B cell (primary cell): ENCODE measurements around the gene CACNB4. TPM values are rescaled to one million over a fixed set of nuclear protein-coding genes. Genes with fewer than 3 reads are reported as not detected.

Experiments used
- ATAC-seq: fragments of 200-7000 bp; cut with Tn5 transposase; one replicate; pipeline ENCODE4 v1.10.0; 2021; ENCODE audit warnings: low read depth, mild to moderate bottlenecking, moderate number of reproducible peaks, moderate library complexity
- CTCF ChIA-PET: fragments of 350-600 bp; sonication (Branson Sonifier 250); formaldehyde crosslinking; loops from one replicate; lab custom pipeline; 2021; ENCODE audit warnings: antibody characterized with exemption, inconsistent platforms; lab: Charles Lee
- POLR2A ChIA-PET: fragments of 350-600 bp; sonication (Branson Sonifier 250); formaldehyde crosslinking; loops from one replicate; lab custom pipeline; 2021; ENCODE audit warnings: antibody characterized with exemption; lab: Charles Lee
- DNase-seq: peaks from one replicate; pipeline ENCODE4 v3.0.0; 2013
- H2AFZ ChIP-seq: 2 replicates; pipeline ENCODE4 v1.6.1; 2012; ENCODE audit warnings: mild to moderate bottlenecking, low read depth, low read length; ENCODE audit not compliant: insufficient read depth, poor library complexity, severe bottlenecking
- H3K27ac ChIP-seq, 2 donors: 1 replicate in 1 of 2; 2 replicates in 1 of 2; pipeline ENCODE4 v1.5.1; 2012 to 2013; ENCODE audit warnings: low read length in 2 of 2, mild to moderate bottlenecking in 2 of 2, moderate library complexity in 1 of 2
- H3K27me3 ChIP-seq, 4 experiments: fragments of 200-600 bp in 1 of 4; sonication (generic) in 1 of 4; replicated peaks in 1 of 4; 1 replicate in 2 of 4; 2 replicates in 2 of 4; pipeline versions ENCODE4 v1.6.1 to v1.7.0; 2013 to 2016; ENCODE audit warnings: low read length in 3 of 4, mild to moderate bottlenecking in 2 of 4, mixed read lengths in 1 of 4, moderate library complexity in 1 of 4; ENCODE audit not compliant: insufficient read depth in 4 of 4, control insufficient read depth in 3 of 4; ENCODE audit errors: control extremely low read depth in 1 of 4
- H3K36me3 ChIP-seq, 2 experiments: replicated peaks in 1 of 2; 1 replicate in 1 of 2; 2 replicates in 1 of 2; pipeline versions ENCODE4 v1.6.1 to v1.7.1; 2013; ENCODE audit warnings: low read length in 1 of 2; ENCODE audit not compliant: insufficient read depth in 2 of 2, control insufficient read depth in 1 of 2; ENCODE audit errors: control extremely low read depth in 1 of 2, extremely low read depth in 1 of 2
- H3K4me1 ChIP-seq, 2 donors: fragments of 200-600 bp in 1 of 2; sonication (generic) in 1 of 2; 1 replicate in 1 of 2; 2 replicates in 1 of 2; pipeline versions ENCODE4 v1.5.1 to v1.6.1; 2013 to 2017; ENCODE audit warnings: low read length in 2 of 2; ENCODE audit not compliant: control insufficient read depth in 2 of 2, insufficient read depth in 2 of 2
- H3K4me2 ChIP-seq: replicated peaks from 2 replicates; pipeline ENCODE3; 2012; ENCODE audit warnings: mild to moderate bottlenecking, low read depth, low read length; ENCODE audit not compliant: poor library complexity, severe bottlenecking
- H3K4me3 ChIP-seq, 5 experiments: fragments of 200-600 bp in 1 of 5; sonication (generic) in 1 of 5; 1 replicate in 3 of 5; 2 replicates in 2 of 5; pipeline versions ENCODE4 v1.5.1 to v1.7.0; 2011 to 2016; ENCODE audit warnings: low read length in 4 of 5, mild to moderate bottlenecking in 4 of 5, low read depth in 2 of 5, control low read depth in 1 of 5, moderate library complexity in 1 of 5; ENCODE audit not compliant: insufficient read depth in 1 of 5; ENCODE audit errors: control extremely low read depth in 1 of 5, extremely low read depth in 1 of 5
- H3K79me2 ChIP-seq: fragments of 200-600 bp; sonication (generic); one replicate; pipeline ENCODE4 v1.6.0; 2016; ENCODE audit warnings: low read length; ENCODE audit not compliant: control insufficient read depth, insufficient read depth
- H3K9ac ChIP-seq: fragments of 200-600 bp; sonication (generic); 2 replicates; pipeline ENCODE4 v1.6.1; 2017; ENCODE audit warnings: mild to moderate bottlenecking, low read length, moderate library complexity
- H3K9me3 ChIP-seq, 3 donors: one replicate each; pipeline versions ENCODE4 v1.6.1 to v1.7.1; 2013; ENCODE audit warnings: low read length in 2 of 3; ENCODE audit not compliant: control insufficient read depth in 2 of 3, insufficient read depth in 1 of 3; ENCODE audit errors: control extremely low read depth in 1 of 3
- H4K20me1 ChIP-seq: 2 replicates; pipeline ENCODE4 v1.6.0; 2012; ENCODE audit warnings: mild to moderate bottlenecking, low read length; ENCODE audit not compliant: insufficient read depth, control insufficient read depth, poor library complexity, severe bottlenecking
- H3K27ac Mint-ChIP-seq: one replicate; pipeline ENCODE4 v1.8.0; 2021; ENCODE audit warnings: mixed read lengths
- H3K27me3 Mint-ChIP-seq: one replicate; pipeline ENCODE4 v1.8.0; 2021; ENCODE audit warnings: mixed read lengths
- H3K4me1 Mint-ChIP-seq: one replicate; pipeline ENCODE4 v1.8.0; 2021; ENCODE audit warnings: mixed read lengths
- H3K4me3 Mint-ChIP-seq: one replicate; pipeline ENCODE4 v1.8.0; 2021; ENCODE audit warnings: mixed read lengths
- H3K9me3 Mint-ChIP-seq: one replicate; pipeline ENCODE4 v1.8.0; 2022; ENCODE audit warnings: mixed read lengths; ENCODE audit not compliant: insufficient read depth
- CTCF ChIP-seq: fragments of 200-600 bp; IDR thresholded peaks from one replicate; pipeline ENCODE4 v1.8.0; 2022; ENCODE audit warnings: antibody characterized with exemption, mild to moderate bottlenecking
- EZH2 ChIP-seq: IDR thresholded peaks from 2 replicates; pipeline ENCODE4 v1.6.1; 2012; ENCODE audit warnings: borderline replicate concordance, low read depth, mild to moderate bottlenecking, moderate library complexity, low read length; ENCODE audit not compliant: insufficient read depth, poor library complexity, severe bottlenecking
- WGBS: methylation state at CpG from one replicate; pipeline ENCODE4 v1.1.5; 2013; ENCODE audit warnings: missing lambda C conversion rate; ENCODE audit not compliant: insufficient coverage; 5-methylcytosine and 5-hydroxymethylcytosine counted together
- intact Hi-C: fragments of 100-400 bp; cut with micrococcal nuclease; formaldehyde crosslinking; loops from one replicate; pipeline ENCODE4 v1.10.0; 2022
- polyA plus RNA-seq: library from polyadenylated mRNA; depleted of rRNA; stranded (reverse); fragments of >200 nt; gene quantifications from 2 replicates; pipeline ENCODE4 v1.2.3, GENCODE V29; 2012
- total RNA-seq, 2 donors: library from RNA; stranded (reverse); fragments of 120-200 nt in 1 of 2; gene quantifications; 1 replicate in 1 of 2; 2 replicates in 1 of 2; pipeline versions ENCODE4 v1.2.3 to v1.2.4, GENCODE V29; 2013 to 2022

Gene CACNB4
- total and polyA plus RNA-seq, 2 donors (not counting 1 experiment from before 2014, with no cell fraction given): 0.12 to 1.4 TPM

- intact Hi-C loops: loop anchor here (5.0 kb wide), 1 partner anchor 169 kb away; no protein-coding TSS in a partner anchor
- Histone ChIP-seq H3K27me3 (no peaks in the 10 kb centered on the region), H4K20me1 (no peaks in the 10 kb centered on the region), H3K9ac (no peak overlapping the region), H3K4me2 (no peak overlapping the region), H3K9me3 (no peaks in the 10 kb centered on the region), H3K4me3 (no peak overlapping the region), H3K79me2 (no peaks in the 10 kb centered on the region), H3K27ac (no peak overlapping the region), H3K36me3 (peaks cover 19 to 29% of the 10 kb centered on the region in 2 experiments), H3K4me1 (peaks cover 4 to 11% of the 10 kb centered on the region in 2 donors), H2AFZ (no peak overlapping the region)
- TF ChIP-seq EZH2 (no peak), CTCF (no peak)
- peaks cover 7% of the 10 kb centered on the region for H3K4me1 Mint-ChIP-seq
- ChIA-PET POLR2A (no interaction called here), CTCF (interaction anchor here (1.2 to 4.0 kb wide), 11 partner anchors 10 to 219 kb away, joined by 3 to 46 read pairs (median 6); no protein-coding TSS in a partner anchor)
- no peaks in the 10 kb centered on the region for H3K27me3 Mint-ChIP-seq
- no peak overlapping the region for H3K4me3 Mint-ChIP-seq
- ATAC-seq: no peak
- DNase-seq: no peak
- H3K9me3 Mint-ChIP-seq: no peaks in the 10 kb centered on the region
- no peak overlapping the region for H3K27ac Mint-ChIP-seq
Measured at GRCh38 chr2:151805961-151806360, 292.9 kb downstream of the CACNB4 start.

DNA sequence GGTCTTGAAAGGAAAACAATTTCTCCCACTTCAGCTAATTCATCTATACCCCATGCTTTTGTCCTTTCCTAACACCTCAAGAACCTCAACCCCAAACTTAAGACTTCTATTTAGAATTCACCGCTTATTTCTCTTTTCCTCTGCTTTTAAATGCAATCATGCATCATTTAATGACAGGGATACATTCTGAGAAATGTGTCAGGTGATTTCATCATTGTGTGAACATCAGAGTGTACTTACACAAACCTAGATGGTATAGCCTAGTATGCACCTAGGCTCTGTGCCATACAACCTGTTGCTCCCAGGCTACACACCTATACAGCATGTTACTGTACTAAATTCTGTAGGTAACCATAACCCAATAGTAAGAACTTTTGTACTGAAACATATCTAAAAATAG is 293.5 kb downstream of the CACNB4 start:
- ATAC-seq: no peak
- no peaks in the 10 kb centered on the region for H3K79me2 ChIP-seq

More for the DNA sequence above, 293.5 kb downstream of the CACNB4 start:
- no peak for DNase-seq
- intact Hi-C loops: loop anchor here (5.0 kb wide), 1 partner anchor 168 kb away; no protein-coding TSS in a partner anchor
- TF ChIP-seq EZH2 (no peak), CTCF (no peak)
- Mint-ChIP-seq H3K4me1 (peaks cover 9% of the 10 kb centered on the region), H3K27me3 (no peaks in the 10 kb centered on the region), H3K27ac (no peak overlapping the region), H3K4me3 (no peak overlapping the region), H3K9me3 (no peaks in the 10 kb centered on the region)
- Histone ChIP-seq H4K20me1 (no peaks in the 10 kb centered on the region), H3K27me3 (no peaks in the 10 kb centered on the region), H3K4me1 (peaks cover 4 to 11% of the 10 kb centered on the region in 2 donors), H3K4me3 (no peak overlapping the region), H3K4me2 (no peak overlapping the region), H2AFZ (no peak overlapping the region), H3K9ac (no peak overlapping the region), H3K9me3 (no peaks in the 10 kb centered on the region), H3K36me3 (peaks cover 18 to 27% of the 10 kb centered on the region in 2 experiments), H3K27ac (no peak overlapping the region)
- ChIA-PET POLR2A (no interaction called here), CTCF (interaction anchor here (1.3 to 4.0 kb wide), 6 partner anchors 11 to 220 kb away, joined by 4 to 46 read pairs (median 7); no protein-coding TSS in a partner anchor)
- WGBS: no CpG with 5 or more reads among the region's 1 CpG
